Astrocyte (in vitro differentiated cells and primary cell): Measurements from ENCODE around the gene LANCL2. TPM values are rescaled to one million over a fixed set of nuclear protein-coding genes. Genes with fewer than 3 reads are reported as not detected.

ENCODE experiments used
- DNase-seq: peaks from one replicate; pipeline ENCODE4 v3.0.0-alpha.2; 2010; ENCODE audit warnings: low read depth
- FAIRE-seq: peaks from 2 replicates; lab custom pipeline; 2011; peaks lifted over from hg19 to GRCh38; lab: Jason Lieb, UNC
- H2AFZ ChIP-seq: 2 replicates; pipeline ENCODE4 v1.6.0; 2012; ENCODE audit warnings: low read depth, low read length, inconsistent platforms
- H3K27ac ChIP-seq: 2 replicates; pipeline ENCODE4 v1.5.1; 2011; ENCODE audit warnings: low read depth, low read length, inconsistent platforms
- H3K27me3 ChIP-seq: 2 replicates; pipeline ENCODE4 v1.6.0; 2011; ENCODE audit warnings: low read length, inconsistent platforms; ENCODE audit not compliant: insufficient read depth
- H3K36me3 ChIP-seq: 2 replicates; pipeline ENCODE4 v1.5.1; 2011; ENCODE audit warnings: low read length, inconsistent platforms; ENCODE audit not compliant: insufficient read depth
- H3K4me1 ChIP-seq: 2 replicates; pipeline ENCODE4 v1.5.1; 2011; ENCODE audit warnings: low read length, inconsistent platforms; ENCODE audit not compliant: insufficient read depth
- H3K4me2 ChIP-seq: 2 replicates; pipeline ENCODE4 v1.6.0; 2012; ENCODE audit warnings: low read length, inconsistent platforms
- H3K4me3 ChIP-seq: 2 replicates; pipeline ENCODE4 v1.5.1; 2011; ENCODE audit warnings: low read depth, mild to moderate bottlenecking, low read length, inconsistent platforms; ENCODE audit not compliant: insufficient read depth
- H3K79me2 ChIP-seq: 2 replicates; pipeline ENCODE4 v1.6.0; 2012; ENCODE audit warnings: mild to moderate bottlenecking, low read length, inconsistent platforms; ENCODE audit not compliant: insufficient read depth
- H3K9ac ChIP-seq: 2 replicates; pipeline ENCODE4 v1.6.0; 2012; ENCODE audit warnings: mild to moderate bottlenecking, low read length, inconsistent platforms
- H3K9me3 ChIP-seq: 2 replicates; pipeline ENCODE4 v1.5.1; 2012; ENCODE audit warnings: low read depth, mild to moderate bottlenecking, low read length, inconsistent platforms; ENCODE audit not compliant: insufficient read depth
- H4K20me1 ChIP-seq: 2 replicates; pipeline ENCODE4 v1.6.0; 2012; ENCODE audit warnings: low read length, inconsistent platforms; ENCODE audit not compliant: insufficient read depth
- H3K27ac Mint-ChIP-seq: one replicate; pipeline ENCODE4 v1.8.0; 2021; ENCODE audit warnings: mild to moderate bottlenecking, mixed read lengths; ENCODE audit not compliant: unreplicated experiment
- H3K27me3 Mint-ChIP-seq: one replicate; pipeline ENCODE4 v1.8.0; 2021; ENCODE audit warnings: low read depth, mixed read lengths; ENCODE audit not compliant: unreplicated experiment
- H3K36me3 Mint-ChIP-seq: one replicate; pipeline ENCODE4 v1.8.0; 2021; ENCODE audit warnings: low read depth, mixed read lengths; ENCODE audit not compliant: unreplicated experiment
- H3K4me1 Mint-ChIP-seq: one replicate; pipeline ENCODE4 v1.8.0; 2021; ENCODE audit warnings: low read depth, mixed read lengths; ENCODE audit not compliant: unreplicated experiment
- H3K4me3 Mint-ChIP-seq: one replicate; pipeline ENCODE4 v1.8.0; 2021; ENCODE audit warnings: mild to moderate bottlenecking, moderate library complexity, mixed read lengths; ENCODE audit not compliant: unreplicated experiment
- H3K9me3 Mint-ChIP-seq: one replicate; pipeline ENCODE4 v1.8.0; 2021; ENCODE audit warnings: mild to moderate bottlenecking, mixed read lengths; ENCODE audit not compliant: unreplicated experiment
- CTCF ChIP-seq: IDR thresholded peaks from 2 replicates; pipeline ENCODE4 v1.5.1; 2011; ENCODE audit warnings: low read depth, mild to moderate bottlenecking, inconsistent platforms, low read length, moderate library complexity; ENCODE audit not compliant: insufficient read depth
- EZH2 ChIP-seq: IDR thresholded peaks from 2 replicates; pipeline ENCODE4 v1.6.1; 2012; ENCODE audit warnings: mild to moderate bottlenecking, low read length, inconsistent platforms; ENCODE audit not compliant: insufficient read depth
- total RNA-seq: library from RNA; stranded (reverse); gene quantifications from 2 replicates; pipeline ENCODE4 v1.2.1, GENCODE V29; 2021

Gene LANCL2
- total RNA-seq, 1 donor from 2014 or later, result 35.9 TPM

- H3K27ac Mint-ChIP-seq, result peak overlapping the region; percentile 44
- H3K9me3 ChIP-seq, result no peaks in the 10 kb centered on the region
- H3K9me3 Mint-ChIP-seq, result peaks cover 2% of the 10 kb centered on the region
- H3K27me3 ChIP-seq, result peaks cover 3% of the 10 kb centered on the region
- H3K27ac ChIP-seq, result no peak overlapping the region
- no peak overlapping the region for H3K4me3 Mint-ChIP-seq
- DNase-seq, result peak; percentile 65
- peak overlapping the region; percentile 76 for H3K4me2 ChIP-seq
- H3K36me3 Mint-ChIP-seq, result no peaks in the 10 kb centered on the region
- no peak for TF ChIP-seq CTCF
- TF ChIP-seq EZH2, result no peak
- peak overlapping the region; percentile 9 for H3K4me3 ChIP-seq
- no peaks in the 10 kb centered on the region for H3K4me1 ChIP-seq
- H3K27me3 Mint-ChIP-seq, result no peaks in the 10 kb centered on the region
- no peaks in the 10 kb centered on the region for H3K79me2 ChIP-seq
- no peak overlapping the region for H2AFZ ChIP-seq
- no peaks in the 10 kb centered on the region for H4K20me1 ChIP-seq
- H3K4me1 Mint-ChIP-seq, result peaks cover 11% of the 10 kb centered on the region
- no peaks in the 10 kb centered on the region for H3K36me3 ChIP-seq
- H3K9ac ChIP-seq, result no peak overlapping the region
- peak; percentile 80 for FAIRE-seq
These were observed 16.6 kb upstream of the LANCL2 start for GRCh38 chr7:55348502-55348901.

GRCh38 chr7:55349121-55349520, 16.0 kb upstream of the LANCL2 start:
- Mint-ChIP-seq H3K4me1 (peaks cover 11% of the 10 kb centered on the region), H3K36me3 (no peaks in the 10 kb centered on the region), H3K4me3 (no peak overlapping the region), H3K27ac (peak overlapping the region; percentile 44), H3K9me3 (no peaks in the 10 kb centered on the region), H3K27me3 (no peaks in the 10 kb centered on the region)
- no peak for DNase-seq
- H3K4me1 ChIP-seq, result no peaks in the 10 kb centered on the region
- H3K36me3 ChIP-seq, result no peaks in the 10 kb centered on the region
- H3K27ac ChIP-seq, result no peak overlapping the region
- no peak overlapping the region for H2AFZ ChIP-seq
- TF ChIP-seq CTCF (no peak), EZH2 (no peak)
- H3K9me3 ChIP-seq, result no peaks in the 10 kb centered on the region
- H3K4me3 ChIP-seq, result no peak overlapping the region
- H3K27me3 ChIP-seq, result peaks cover 5% of the 10 kb centered on the region
- H3K79me2 ChIP-seq, result no peaks in the 10 kb centered on the region
- no peak overlapping the region for H3K4me2 ChIP-seq
- no peaks in the 10 kb centered on the region for H4K20me1 ChIP-seq
- no peak overlapping the region for H3K9ac ChIP-seq
- no peak for FAIRE-seq

- H3K9me3 Mint-ChIP-seq, result no peaks in the 10 kb centered on the region
- no peaks in the 10 kb centered on the region for H3K4me1 ChIP-seq
- no peaks in the 10 kb centered on the region for H3K36me3 ChIP-seq
- no peak overlapping the region for H3K27ac Mint-ChIP-seq
- no peak overlapping the region for H3K27ac ChIP-seq
- no peaks in the 10 kb centered on the region for H3K9me3 ChIP-seq
- no peak overlapping the region for H3K4me2 ChIP-seq
- H2AFZ ChIP-seq, result no peak overlapping the region
- no peak overlapping the region for H3K4me3 Mint-ChIP-seq
- H3K4me1 Mint-ChIP-seq, result peaks cover 11% of the 10 kb centered on the region
- no peaks in the 10 kb centered on the region for H3K79me2 ChIP-seq
- H3K27me3 ChIP-seq, result peaks cover 5% of the 10 kb centered on the region
- H3K27me3 Mint-ChIP-seq, result no peaks in the 10 kb centered on the region
- FAIRE-seq (no peak), DNase-seq (no peak)
- H3K9ac ChIP-seq, result no peak overlapping the region
- TF ChIP-seq EZH2 (no peak), CTCF (no peak)
- H4K20me1 ChIP-seq, result no peaks in the 10 kb centered on the region
- no peaks in the 10 kb centered on the region for H3K36me3 Mint-ChIP-seq
- H3K4me3 ChIP-seq, result no peak overlapping the region
These were observed 14.9 kb upstream of the LANCL2 start for GRCh38 chr7:55350281-55350680.
